Measurements from ENCODE around the gene TROAP. TPM values are rescaled to one million over a fixed set of nuclear protein-coding genes. Genes with fewer than 3 reads are reported as not detected.

The TROAP gene
- total RNA-seq, 1 experiment from 2014 or later, result 75.3 TPM

DNA sequence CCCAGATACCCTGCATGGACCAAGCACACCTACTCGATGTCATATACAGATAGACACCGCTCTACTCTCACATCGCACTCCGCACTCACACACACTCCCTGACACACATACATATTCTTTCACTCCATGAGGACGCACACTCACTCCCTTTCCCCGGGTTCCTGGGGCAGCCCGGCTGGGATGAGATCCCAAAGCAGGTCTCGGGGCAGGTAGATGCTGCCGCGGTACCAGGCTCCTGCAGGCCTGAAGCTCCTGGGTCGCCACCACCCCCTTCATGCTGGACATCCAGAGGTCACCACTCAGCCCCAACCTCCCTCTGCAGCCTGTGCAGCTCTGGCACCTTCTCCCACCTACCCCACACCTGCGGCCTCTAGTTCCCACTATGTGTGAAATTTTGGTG, 11.6 kb downstream of the TROAP start:
- H3K4me1 ChIP-seq (ENCODE audit: insufficient read depth, low read length), result no peaks in the 10 kb centered on the region
- no peak overlapping the region for H3K4me3 Mint-ChIP-seq
- H3K27ac ChIP-seq (ENCODE audit: insufficient read length, low read depth, low read length), result no peak overlapping the region
- H2BK5ac ChIP-seq (ENCODE audit: insufficient read length, low read length), result no peak overlapping the region
- no peak overlapping the region for H3T11ph ChIP-seq (ENCODE audit: low read length)
- no peak overlapping the region for H3K4me2 ChIP-seq (ENCODE audit: insufficient read depth, insufficient read length, low read length)
- peaks cover 72% of the 10 kb centered on the region for H3K27me3 Mint-ChIP-seq (ENCODE audit: low read depth)
- H3K9ac ChIP-seq (ENCODE audit: extremely low read depth, insufficient read length, low read length), result no peak overlapping the region
- H3K27me3 ChIP-seq (ENCODE audit: insufficient read depth, low read length), result peaks cover 48% of the 10 kb centered on the region; the same call in 1 of the 2 replicates
- no peak overlapping the region for H3K18ac ChIP-seq (ENCODE audit: insufficient read length, low read depth, low read length)
- H4K8ac ChIP-seq (replicated peaks; ENCODE audit: insufficient read length, low read depth, low read length), result no peak overlapping the region
- no peak overlapping the region for H2BK15ac ChIP-seq (ENCODE audit: low read depth, low read length)
- H3K79me1 ChIP-seq (ENCODE audit: insufficient read depth, low read depth, low read length, poor library complexity, severe bottlenecking), result no peaks in the 10 kb centered on the region
- H3K23me2 ChIP-seq (ENCODE audit: insufficient read length, low read depth, low read length, poor library complexity, severe bottlenecking), result peaks cover 9% of the 10 kb centered on the region
- H2BK20ac ChIP-seq (ENCODE audit: low read depth, low read length, poor library complexity, severe bottlenecking), result no peak overlapping the region
- WGBS (ENCODE audit: extremely low coverage, insufficient read length, low lambda C conversion rate), result 100% methylated on average over 5 of the region's 12 CpGs
- H3K9me3 Mint-ChIP-seq, result peaks cover 0 to 3% of the 10 kb centered on the region in 2 experiments; a peak in 1 of 5 replicates
- TF ChIP-seq, protein P1, sequence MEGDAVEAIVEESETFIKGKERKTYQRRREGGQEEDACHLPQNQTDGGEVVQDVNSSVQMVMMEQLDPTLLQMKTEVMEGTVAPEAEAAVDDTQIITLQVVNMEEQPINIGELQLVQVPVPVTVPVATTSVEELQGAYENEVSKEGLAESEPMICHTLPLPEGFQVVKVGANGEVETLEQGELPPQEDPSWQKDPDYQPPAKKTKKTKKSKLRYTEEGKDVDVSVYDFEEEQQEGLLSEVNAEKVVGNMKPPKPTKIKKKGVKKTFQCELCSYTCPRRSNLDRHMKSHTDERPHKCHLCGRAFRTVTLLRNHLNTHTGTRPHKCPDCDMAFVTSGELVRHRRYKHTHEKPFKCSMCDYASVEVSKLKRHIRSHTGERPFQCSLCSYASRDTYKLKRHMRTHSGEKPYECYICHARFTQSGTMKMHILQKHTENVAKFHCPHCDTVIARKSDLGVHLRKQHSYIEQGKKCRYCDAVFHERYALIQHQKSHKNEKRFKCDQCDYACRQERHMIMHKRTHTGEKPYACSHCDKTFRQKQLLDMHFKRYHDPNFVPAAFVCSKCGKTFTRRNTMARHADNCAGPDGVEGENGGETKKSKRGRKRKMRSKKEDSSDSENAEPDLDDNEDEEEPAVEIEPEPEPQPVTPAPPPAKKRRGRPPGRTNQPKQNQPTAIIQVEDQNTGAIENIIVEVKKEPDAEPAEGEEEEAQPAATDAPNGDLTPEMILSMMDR (conservative IDR thresholded peaks at IDR 0.05), result no peak
- H3K27ac Mint-ChIP-seq, result no peak overlapping the region
- DNase-seq, result no peak
- H3K23ac ChIP-seq (ENCODE audit: insufficient read length, low read depth, low read length), result no peak overlapping the region
- no peak overlapping the region for H4K5ac ChIP-seq (ENCODE audit: insufficient read length, low read depth, low read length)
- H3K4ac ChIP-seq (ENCODE audit: low read depth, low read length), result no peak overlapping the region
- no peak overlapping the region for H3K56ac ChIP-seq (ENCODE audit: insufficient read length, low read depth, low read length)
- no peak overlapping the region for H2AFZ ChIP-seq (ENCODE audit: low read length)
- no peak overlapping the region for H3K14ac ChIP-seq (ENCODE audit: insufficient read depth, low read length)
- no peaks in the 10 kb centered on the region for H3K9me3 ChIP-seq (ENCODE audit: control insufficient read depth, low read depth, low read length)
- no peak overlapping the region for H2BK120ac ChIP-seq (ENCODE audit: low read depth, low read length, poor library complexity, severe bottlenecking)
- H3K4me1 Mint-ChIP-seq, result peaks cover 22 to 30% of the 10 kb centered on the region in 2 experiments
- no peak overlapping the region for H2BK12ac ChIP-seq (ENCODE audit: insufficient read length, low read depth, low read length)
- no peak overlapping the region for H4K91ac ChIP-seq (ENCODE audit: insufficient read length, low read depth, low read length)
- peaks cover 6 to 17% (median 15%) of the 10 kb centered on the region in 3 experiments; a peak in 6 of 7 replicates for H3K36me3 Mint-ChIP-seq (ENCODE audit: insufficient read depth in 1 of 3, low read depth in 3 of 3)
- H4K20me1 ChIP-seq (ENCODE audit: control insufficient read depth, insufficient read depth, insufficient read length), result no peaks in the 10 kb centered on the region
- no peak overlapping the region for H2AK5ac ChIP-seq (ENCODE audit: insufficient read length, low read length)
- H3K79me2 ChIP-seq (ENCODE audit: insufficient read depth, low read length), result no peaks in the 10 kb centered on the region

All from H9 (cell line).